GM13976 (cell line): ENCODE results near the gene TRPM2.

Source experiments
- DNase-seq: peaks from one replicate; pipeline ENCODE4 v3.0.0; 2012; ENCODE audit warnings: low spot score
- in situ Hi-C: fragments of 300-500 bp; cut with MboI; formaldehyde crosslinking; loops from one replicate; pipeline ENCODE4 v1.12.0; 2022; ENCODE audit warnings: low sequenced_read_pairs, mixed read lengths, inconsistent platforms; ENCODE audit not compliant: unreplicated experiment
- TF ChIP-seq, protein P1 (sequence below): IDR thresholded peaks from 2 replicates; pipeline ENCODE4 v1.5.1; 2012; ENCODE audit warnings: borderline replicate concordance, mild to moderate bottlenecking; ENCODE audit not compliant: insufficient read depth; ENCODE audit errors: extremely low read depth, missing control alignments, control extremely low read depth

The TRPM2 gene

DNA sequence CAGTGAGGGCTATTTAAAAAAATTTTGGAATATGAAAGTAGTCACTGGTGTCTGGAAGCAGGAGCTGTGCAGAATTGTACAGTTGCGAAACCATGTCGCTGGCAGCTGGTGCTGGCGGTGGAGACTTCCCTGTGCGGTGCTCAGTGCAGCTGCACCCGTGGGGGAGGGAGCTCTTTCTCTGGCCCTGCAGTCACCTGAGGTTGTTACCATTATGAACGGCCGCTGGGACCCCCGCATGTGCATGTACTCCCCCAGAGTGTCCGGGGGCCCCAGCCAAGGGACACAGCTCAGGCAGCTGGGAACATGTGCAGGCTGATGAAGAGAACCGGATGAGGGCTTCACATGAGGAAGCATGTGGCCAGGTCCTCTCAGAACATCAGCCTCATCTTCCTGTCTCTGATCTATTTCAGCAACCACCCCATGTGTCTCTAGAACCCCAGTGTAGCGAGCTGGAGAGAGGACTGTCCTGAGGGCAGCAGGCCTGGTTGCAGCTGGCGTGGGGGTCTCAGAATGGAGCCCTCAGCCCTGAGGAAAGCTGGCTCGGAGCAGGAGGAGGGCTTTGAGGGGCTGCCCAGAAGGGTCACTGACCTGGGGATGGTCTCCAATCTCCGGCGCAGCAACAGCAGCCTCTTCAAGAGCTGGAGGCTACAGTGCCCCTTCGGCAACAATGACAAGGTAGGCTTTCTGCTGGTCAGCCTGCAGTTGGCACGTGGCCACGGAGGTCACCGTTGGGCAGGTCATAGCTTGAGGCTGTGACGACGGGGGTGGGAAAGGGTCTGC is at the start of gene TRPM2:
Gene TRPM2 (plus strand): TSS at position 431 of the 780 bp plus-strand sequence. CDS start 80 bp downstream, at position 511.
- DNase-seq, result peak; percentile 75
- TF ChIP-seq, protein P1, sequence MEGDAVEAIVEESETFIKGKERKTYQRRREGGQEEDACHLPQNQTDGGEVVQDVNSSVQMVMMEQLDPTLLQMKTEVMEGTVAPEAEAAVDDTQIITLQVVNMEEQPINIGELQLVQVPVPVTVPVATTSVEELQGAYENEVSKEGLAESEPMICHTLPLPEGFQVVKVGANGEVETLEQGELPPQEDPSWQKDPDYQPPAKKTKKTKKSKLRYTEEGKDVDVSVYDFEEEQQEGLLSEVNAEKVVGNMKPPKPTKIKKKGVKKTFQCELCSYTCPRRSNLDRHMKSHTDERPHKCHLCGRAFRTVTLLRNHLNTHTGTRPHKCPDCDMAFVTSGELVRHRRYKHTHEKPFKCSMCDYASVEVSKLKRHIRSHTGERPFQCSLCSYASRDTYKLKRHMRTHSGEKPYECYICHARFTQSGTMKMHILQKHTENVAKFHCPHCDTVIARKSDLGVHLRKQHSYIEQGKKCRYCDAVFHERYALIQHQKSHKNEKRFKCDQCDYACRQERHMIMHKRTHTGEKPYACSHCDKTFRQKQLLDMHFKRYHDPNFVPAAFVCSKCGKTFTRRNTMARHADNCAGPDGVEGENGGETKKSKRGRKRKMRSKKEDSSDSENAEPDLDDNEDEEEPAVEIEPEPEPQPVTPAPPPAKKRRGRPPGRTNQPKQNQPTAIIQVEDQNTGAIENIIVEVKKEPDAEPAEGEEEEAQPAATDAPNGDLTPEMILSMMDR, result no peak
- in situ Hi-C loops, result loop anchor here (25.0 kb wide), 1 partner anchor 109 kb away; the partner anchor contains the start of gene LRRC3

DNA sequence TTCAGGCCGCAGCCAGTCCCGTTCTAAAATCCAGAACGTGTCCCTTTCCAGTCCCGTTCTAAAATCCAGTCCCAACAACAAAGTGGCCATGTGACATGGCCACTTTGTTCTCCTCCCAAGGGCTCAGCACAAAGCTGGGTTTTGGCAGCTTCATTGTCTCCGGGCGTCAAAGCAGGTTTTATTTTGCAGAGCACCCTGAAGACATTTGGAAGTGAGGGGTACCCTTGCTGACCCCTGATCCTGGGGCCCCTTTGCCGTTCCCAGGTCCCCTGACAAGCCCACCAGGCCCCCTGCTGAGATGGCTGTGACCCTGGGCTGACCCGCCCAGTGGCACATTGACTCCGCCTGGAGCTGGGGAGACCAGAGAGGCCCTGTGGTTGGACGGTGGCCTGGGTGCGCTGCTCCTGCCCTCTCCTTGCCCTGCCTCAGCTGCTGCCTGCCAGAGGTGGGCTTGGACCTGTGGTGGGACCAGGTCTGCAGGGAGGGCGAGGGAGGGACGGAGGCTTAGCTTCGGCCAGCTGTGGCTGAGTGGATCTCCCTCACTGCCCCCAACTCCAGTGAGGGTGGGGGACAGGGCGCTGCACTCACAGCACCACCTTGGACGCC is 49.3 kb upstream of the TRPM2 start:
- no peak for DNase-seq
- TF ChIP-seq, protein P1, result no peak
- in situ Hi-C loops, result no loop called here

DNA sequence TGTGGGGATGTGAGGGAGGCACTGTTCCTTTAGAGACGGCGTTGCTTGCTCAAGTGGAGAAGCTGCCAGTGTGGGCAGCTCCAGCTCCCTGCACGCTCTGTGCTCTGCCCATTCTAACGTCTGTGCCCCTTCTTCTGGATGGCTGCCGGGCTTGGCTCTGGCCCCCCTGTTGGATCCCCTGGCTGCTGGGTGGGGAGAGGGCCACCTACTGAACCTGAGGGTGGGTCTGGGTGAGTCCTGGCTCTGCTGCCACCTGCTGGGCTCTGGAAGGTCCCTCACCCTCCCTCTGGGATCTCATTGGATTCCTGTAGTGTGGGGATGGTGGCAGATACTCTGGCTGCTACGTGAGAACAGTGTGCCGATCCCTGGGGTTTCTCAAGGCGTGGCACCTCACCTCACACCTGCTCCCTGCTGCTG is 48.5 kb upstream of the TRPM2 start:
- in situ Hi-C loops, result no loop called here
- TF ChIP-seq, protein P1, result peak; percentile 37

DNA sequence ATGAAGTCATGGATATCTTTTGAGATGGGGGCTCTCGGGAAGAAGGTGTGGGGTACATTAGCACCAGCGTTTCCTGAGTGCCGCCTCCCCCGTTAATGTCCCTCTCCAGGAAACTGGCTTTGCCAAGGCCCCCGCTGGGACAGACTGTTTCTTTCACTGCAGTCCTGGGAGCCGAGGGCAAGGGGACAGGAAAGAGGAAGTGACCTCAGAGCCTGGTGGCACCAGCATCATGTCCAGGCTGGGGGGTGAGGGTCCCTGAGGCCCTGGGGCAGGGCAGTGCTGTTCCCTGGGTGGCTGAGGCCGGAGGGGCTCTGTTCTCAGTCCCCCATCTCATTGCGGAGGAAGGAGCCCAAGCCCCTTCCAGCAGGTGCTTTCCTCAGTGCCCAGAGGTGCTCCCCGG is 47.7 kb upstream of the TRPM2 start:
- in situ Hi-C loops, result no loop called here
- no peak for DNase-seq
- TF ChIP-seq, protein P1, result no peak

More for the DNA sequence above, 48.5 kb upstream of the TRPM2 start:
- peak; percentile 70 for DNase-seq

DNA sequence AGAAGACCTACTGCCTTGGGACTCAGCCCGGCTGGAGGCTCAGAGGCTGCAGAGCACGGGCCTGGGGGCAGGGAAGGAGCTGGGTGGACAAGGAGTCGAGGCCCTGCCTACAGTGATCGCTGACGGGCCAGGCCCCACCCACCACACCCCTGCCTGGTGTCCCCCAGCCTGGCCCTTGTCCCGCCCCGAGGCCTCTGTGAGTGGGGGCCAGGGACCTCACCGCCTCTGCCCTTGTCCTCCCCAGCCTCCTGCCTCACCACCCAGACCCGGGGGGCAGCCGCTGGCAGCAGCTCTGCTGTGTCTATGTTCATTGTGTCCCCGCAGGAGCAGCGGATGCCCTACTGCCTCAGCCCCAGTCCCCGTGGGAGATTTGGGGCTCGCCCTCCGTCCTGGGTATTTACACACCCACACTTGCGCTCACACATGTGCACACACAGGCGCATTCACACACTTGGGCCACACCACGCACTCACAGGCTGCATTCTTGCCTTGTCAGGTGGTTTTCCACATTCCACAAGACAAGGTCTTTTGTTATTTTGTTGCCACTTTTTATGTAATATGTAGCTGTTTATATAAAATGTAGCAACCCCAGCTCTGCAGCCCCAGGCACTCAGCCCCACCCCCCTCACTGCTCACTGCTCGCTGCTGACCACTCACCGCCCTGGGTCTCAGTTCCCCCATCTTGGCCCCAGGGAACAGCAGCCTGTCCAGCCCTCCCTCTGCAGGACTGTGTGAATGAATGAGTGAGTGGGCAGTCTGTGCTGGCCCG is 46.3 kb upstream of the TRPM2 start:
- TF ChIP-seq, protein P1, result no peak
- in situ Hi-C loops, result no loop called here
- DNase-seq, result no peak

DNA sequence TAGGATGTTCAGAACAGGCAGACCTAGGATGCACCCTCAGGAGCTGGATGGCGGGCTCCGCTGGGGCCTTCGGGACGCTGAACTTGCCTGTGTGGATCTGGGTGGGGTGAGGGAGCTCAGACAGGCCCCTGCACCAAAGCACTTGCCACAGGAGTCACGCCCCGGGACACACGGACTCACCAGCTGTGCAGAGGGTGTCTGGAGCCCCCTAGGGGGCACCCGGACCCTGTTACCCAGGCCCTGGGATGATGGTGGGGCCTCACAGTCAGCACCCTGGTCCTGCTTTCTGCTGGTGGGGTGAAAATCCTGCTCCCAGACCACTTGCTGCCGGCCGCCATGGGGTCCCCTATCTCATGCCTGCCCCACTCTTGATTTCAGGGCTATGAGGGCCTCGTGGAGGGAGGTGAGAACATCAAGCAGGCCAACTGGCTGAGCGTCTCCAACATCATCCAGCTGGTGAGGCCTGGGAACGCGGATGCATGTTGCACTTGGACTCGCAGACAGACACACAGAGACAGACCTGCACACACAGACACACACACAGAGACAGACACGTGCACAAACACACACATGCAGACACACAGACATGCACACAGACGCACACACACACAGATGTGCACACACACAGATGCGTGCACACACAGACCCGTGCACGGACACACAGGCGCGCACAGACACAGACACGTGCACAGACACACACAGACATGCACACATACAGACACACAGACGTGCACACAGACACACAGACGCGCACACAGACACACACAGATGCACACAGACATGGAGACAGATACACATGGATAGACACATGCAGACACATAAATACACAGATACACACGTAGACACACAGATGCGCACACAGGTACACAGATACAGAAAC is 42.6 kb upstream of the TRPM2 start:
- in situ Hi-C loops, result no loop called here
- TF ChIP-seq, protein P1, result no peak
- no peak for DNase-seq
